ENCODE data around the gene LSM10. TPM values are rescaled to one million over a fixed set of nuclear protein-coding genes. Genes with fewer than 3 reads are reported as not detected.

LSM10 gene
- total RNA-seq, 4 donors from 2014 or later: 19.2 to 22.6 (median 21.4) TPM

DNA sequence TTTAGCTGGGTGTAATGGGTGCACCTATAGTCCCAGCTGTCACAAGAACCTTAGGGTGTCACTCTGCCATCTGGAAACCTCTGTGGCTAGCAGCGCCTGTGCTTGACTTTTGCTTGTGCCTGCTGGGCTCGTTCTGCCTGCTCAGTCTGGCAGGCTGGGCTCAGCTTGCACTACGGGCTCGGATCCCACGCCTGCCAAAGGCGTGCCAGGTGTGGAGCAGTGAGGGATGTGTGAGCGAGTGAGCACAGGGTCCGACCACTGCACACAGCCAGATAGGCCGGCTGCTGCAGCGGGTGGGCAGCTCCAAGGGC lies 2.8 kb upstream of the LSM10 start:
- Histone ChIP-seq H3K4me1 (peaks cover 27% of the 10 kb centered on the region), H3K9me3 (no peaks in the 10 kb centered on the region), H3K36me3 (no peaks in the 10 kb centered on the region), H3K27me3 (no peaks in the 10 kb centered on the region), H3K4me3 (peak overlapping the region; percentile 35), H3K27ac (peak overlapping the region; percentile 55)
- no peak for DNase-seq (ENCODE audit: low spot score in 2 of 2)
- no peak for TF ChIP-seq POLR2AphosphoS5 (IDR thresholded peaks at IDR 0.05)
- no peak for TF ChIP-seq POLR2A (IDR thresholded peaks at IDR 0.05)
- no peak for TF ChIP-seq EP300 (IDR thresholded peaks at IDR 0.05)
- TF ChIP-seq, protein P1, sequence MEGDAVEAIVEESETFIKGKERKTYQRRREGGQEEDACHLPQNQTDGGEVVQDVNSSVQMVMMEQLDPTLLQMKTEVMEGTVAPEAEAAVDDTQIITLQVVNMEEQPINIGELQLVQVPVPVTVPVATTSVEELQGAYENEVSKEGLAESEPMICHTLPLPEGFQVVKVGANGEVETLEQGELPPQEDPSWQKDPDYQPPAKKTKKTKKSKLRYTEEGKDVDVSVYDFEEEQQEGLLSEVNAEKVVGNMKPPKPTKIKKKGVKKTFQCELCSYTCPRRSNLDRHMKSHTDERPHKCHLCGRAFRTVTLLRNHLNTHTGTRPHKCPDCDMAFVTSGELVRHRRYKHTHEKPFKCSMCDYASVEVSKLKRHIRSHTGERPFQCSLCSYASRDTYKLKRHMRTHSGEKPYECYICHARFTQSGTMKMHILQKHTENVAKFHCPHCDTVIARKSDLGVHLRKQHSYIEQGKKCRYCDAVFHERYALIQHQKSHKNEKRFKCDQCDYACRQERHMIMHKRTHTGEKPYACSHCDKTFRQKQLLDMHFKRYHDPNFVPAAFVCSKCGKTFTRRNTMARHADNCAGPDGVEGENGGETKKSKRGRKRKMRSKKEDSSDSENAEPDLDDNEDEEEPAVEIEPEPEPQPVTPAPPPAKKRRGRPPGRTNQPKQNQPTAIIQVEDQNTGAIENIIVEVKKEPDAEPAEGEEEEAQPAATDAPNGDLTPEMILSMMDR (IDR thresholded peaks at IDR 0.05): no peak
- WGBS: 70% methylated on average over 7 of the region's 10 CpGs

DNA sequence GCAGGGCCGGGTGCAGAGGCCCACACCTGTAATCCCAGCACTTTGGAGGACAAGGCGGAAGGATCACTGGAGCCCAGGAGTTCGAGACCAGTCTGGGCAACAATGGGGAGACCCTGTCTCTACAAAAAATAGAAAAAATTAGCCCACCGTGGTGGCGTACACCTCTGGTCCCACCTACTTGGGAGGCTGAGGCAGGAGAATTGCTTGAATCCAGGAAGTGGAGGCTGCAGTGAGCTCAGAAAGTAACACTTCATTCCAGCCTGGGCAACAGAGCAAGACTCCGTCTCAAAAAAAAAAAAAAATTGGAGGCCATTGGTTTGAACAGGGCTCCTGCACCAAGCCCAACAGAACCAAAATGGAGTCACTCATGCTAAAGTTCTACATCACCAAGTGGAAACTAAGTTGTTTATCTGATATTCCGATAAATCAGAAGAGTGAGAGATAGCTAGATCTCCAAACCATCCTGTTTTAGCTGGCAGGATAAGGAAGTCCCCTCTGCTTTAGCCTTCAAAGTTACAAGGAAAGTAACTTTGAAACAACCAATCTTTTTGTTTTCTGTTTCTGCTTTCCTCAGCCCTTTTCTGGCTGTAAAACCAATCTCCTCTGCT lies 766 bp upstream of the LSM10 start:
- Histone ChIP-seq H3K27ac (peak overlapping the region; percentile 92), H3K36me3 (peaks cover 4% of the 10 kb centered on the region), H3K9me3 (no peaks in the 10 kb centered on the region), H3K27me3 (no peaks in the 10 kb centered on the region), H3K4me3 (peak overlapping the region; percentile 80), H3K4me1 (peaks cover 27% of the 10 kb centered on the region)
- 79% methylated on average over 7 of the region's 7 CpGs for WGBS
- no peak for TF ChIP-seq POLR2AphosphoS5 (IDR thresholded peaks at IDR 0.05)
- TF ChIP-seq, protein P1 (IDR thresholded peaks at IDR 0.05): no peak
- TF ChIP-seq POLR2A (IDR thresholded peaks at IDR 0.05): no peak
- TF ChIP-seq EP300 (IDR thresholded peaks at IDR 0.05): no peak
- no peak for DNase-seq (ENCODE audit: low spot score in 2 of 2)

DNA sequence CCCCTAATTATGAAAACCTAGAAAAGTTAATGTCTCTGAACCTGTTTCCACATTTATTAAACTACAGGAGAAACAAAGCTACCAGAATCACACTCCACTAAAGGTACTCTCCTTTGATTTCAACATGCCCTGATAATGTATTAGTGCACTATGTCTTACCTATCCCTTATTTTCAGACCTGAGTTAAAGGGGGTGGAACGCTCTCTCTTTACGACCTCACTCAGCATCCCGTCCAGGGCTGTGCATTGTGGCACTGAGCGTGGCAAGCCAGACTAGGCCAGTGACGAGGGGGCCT lies 678 bp downstream of the LSM10 start:
- H3K27me3 ChIP-seq: no peaks in the 10 kb centered on the region
- H3K4me1 ChIP-seq: peaks cover 27% of the 10 kb centered on the region
- H3K9me3 ChIP-seq: no peaks in the 10 kb centered on the region
- peak overlapping the region; percentile 92 for H3K27ac ChIP-seq
- peak overlapping the region; percentile 80 for H3K4me3 ChIP-seq
- H3K36me3 ChIP-seq: peaks cover 19% of the 10 kb centered on the region
- WGBS: 5% methylated on average over 5 of the region's 5 CpGs
- no peak for TF ChIP-seq EP300 (IDR thresholded peaks at IDR 0.05)
- no peak for TF ChIP-seq POLR2AphosphoS5 (IDR thresholded peaks at IDR 0.05)
- TF ChIP-seq, protein P1 (IDR thresholded peaks at IDR 0.05): no peak
- no peak for TF ChIP-seq POLR2A (IDR thresholded peaks at IDR 0.05)
- no peak for DNase-seq (ENCODE audit: low spot score in 2 of 2)

DNA sequence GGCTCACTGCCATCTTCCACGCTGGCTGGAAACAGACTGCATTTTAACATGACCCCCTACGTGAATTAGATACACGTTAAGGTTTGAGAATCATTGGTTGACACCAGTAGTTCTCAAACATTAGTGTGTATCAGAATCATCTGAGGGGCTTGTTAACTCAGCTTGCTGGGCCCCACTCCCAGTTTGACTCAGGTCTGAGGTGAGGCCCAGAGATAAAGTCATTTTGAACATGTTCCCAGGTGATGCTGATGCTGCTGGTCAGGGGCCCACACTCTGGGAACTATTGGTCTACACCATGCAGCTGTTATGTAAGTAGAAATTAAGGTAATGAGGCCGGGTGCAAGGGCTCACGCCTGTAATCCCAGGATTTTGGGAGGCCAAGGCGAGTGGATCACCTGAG lies 1.3 kb downstream of the LSM10 start:
- Histone ChIP-seq H3K27ac (no peak overlapping the region), H3K4me1 (peaks cover 22% of the 10 kb centered on the region), H3K4me3 (no peak overlapping the region), H3K36me3 (peaks cover 24% of the 10 kb centered on the region), H3K27me3 (no peaks in the 10 kb centered on the region), H3K9me3 (no peaks in the 10 kb centered on the region)
- DNase-seq (ENCODE audit: low spot score in 2 of 2): no peak
- no peak for TF ChIP-seq POLR2AphosphoS5 (IDR thresholded peaks at IDR 0.05)
- no peak for TF ChIP-seq EP300 (IDR thresholded peaks at IDR 0.05)
- TF ChIP-seq, protein P1 (IDR thresholded peaks at IDR 0.05): no peak
- no peak for TF ChIP-seq POLR2A (IDR thresholded peaks at IDR 0.05)
- WGBS: 81% methylated on average over 6 of the region's 6 CpGs

DNA sequence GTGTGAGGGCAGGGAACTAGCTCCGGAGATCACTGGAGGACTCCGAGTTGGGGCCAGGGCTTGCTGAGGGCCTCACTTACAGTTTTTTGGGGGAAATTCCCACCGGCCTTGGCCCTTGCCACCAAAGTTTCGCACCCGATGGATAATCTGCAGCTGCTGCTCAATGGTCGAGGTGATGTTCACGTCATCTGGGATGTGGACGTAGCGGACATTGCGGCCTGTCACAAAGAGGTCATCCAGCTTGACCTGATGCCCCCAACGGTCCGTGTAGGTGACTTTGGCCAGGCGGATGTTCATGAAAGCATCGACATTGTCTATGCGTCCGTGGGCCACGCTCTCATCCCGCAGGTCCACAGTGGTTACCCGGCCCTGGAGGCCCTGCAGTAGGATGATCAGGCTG lies 4.0 kb downstream of the LSM10 start:
- Histone ChIP-seq H3K9me3 (no peaks in the 10 kb centered on the region), H3K27ac (no peak overlapping the region), H3K36me3 (peaks cover 38% of the 10 kb centered on the region), H3K4me3 (no peak overlapping the region), H3K4me1 (peaks cover 17% of the 10 kb centered on the region), H3K27me3 (no peaks in the 10 kb centered on the region)
- DNase-seq (ENCODE audit: low spot score in 2 of 2): no peak
- TF ChIP-seq EP300 (IDR thresholded peaks at IDR 0.05) (no peak), POLR2A (IDR thresholded peaks at IDR 0.05) (no peak), POLR2AphosphoS5 (IDR thresholded peaks at IDR 0.05) (no peak)
- TF ChIP-seq, protein P1 (IDR thresholded peaks at IDR 0.05): no peak
- 95% methylated on average over 16 of the region's 19 CpGs for WGBS

Data from suprapubic skin (tissue), 4 donors.